Natural killer cell (primary cell): Measurements from ENCODE around the gene VGLL2. TPM values are rescaled to one million over a fixed set of nuclear protein-coding genes. Genes with fewer than 3 reads are reported as not detected.

Source experiments
- ATAC-seq, 3 donors: fragments of 150-1000 bp in 2 of 3; fragments of 200-7000 bp in 1 of 3; cut with Tn5 transposase; 1 replicate in 1 of 3; 2 replicates in 2 of 3; pipeline ENCODE4 v1.10.0; 2021; ENCODE audit warnings: mild to moderate bottlenecking in 2 of 3, moderate library complexity in 2 of 3
- DNase-seq, 2 donors: peaks; one replicate each; pipeline versions ENCODE4 v3.0.0 to v3.0.0-alpha.2; 2013 to 2021; ENCODE audit warnings: mixed read lengths in 1 of 2
- H3K27ac ChIP-seq: one replicate; pipeline ENCODE4 v1.5.1; 2013; ENCODE audit warnings: mild to moderate bottlenecking, low read length
- H3K27me3 ChIP-seq: one replicate; pipeline ENCODE4 v1.6.1; 2013; ENCODE audit warnings: low read length; ENCODE audit not compliant: control insufficient read depth, insufficient read depth
- H3K36me3 ChIP-seq: one replicate; pipeline ENCODE4 v1.6.1; 2013; ENCODE audit warnings: low read length; ENCODE audit not compliant: control insufficient read depth, insufficient read depth
- H3K4me1 ChIP-seq: one replicate; pipeline ENCODE4 v1.6.1; 2013; ENCODE audit warnings: low read length; ENCODE audit not compliant: control insufficient read depth, insufficient read depth
- H3K4me3 ChIP-seq: one replicate; pipeline ENCODE4 v1.5.1; 2013; ENCODE audit warnings: low read length
- H3K9me3 ChIP-seq: one replicate; pipeline ENCODE4 v1.6.1; 2013; ENCODE audit warnings: low read length; ENCODE audit not compliant: control insufficient read depth, insufficient read depth
- H3K27ac Mint-ChIP-seq, 2 donors: one replicate each; pipeline ENCODE4 v1.8.0; 2022; ENCODE audit warnings: mild to moderate bottlenecking in 2 of 2, mixed read lengths in 2 of 2, moderate library complexity in 1 of 2
- H3K27me3 Mint-ChIP-seq, 2 donors: one replicate each; pipeline ENCODE4 v1.8.0; 2022; ENCODE audit warnings: low read depth in 2 of 2, mixed read lengths in 2 of 2
- H3K36me3 Mint-ChIP-seq: one replicate; pipeline ENCODE4 v1.8.0; 2022; ENCODE audit warnings: mixed read lengths
- H3K4me1 Mint-ChIP-seq, 2 donors: one replicate each; pipeline ENCODE4 v1.8.0; 2022; ENCODE audit warnings: mixed read lengths in 2 of 2
- H3K4me3 Mint-ChIP-seq: one replicate; pipeline ENCODE4 v1.8.0; 2022; ENCODE audit warnings: mild to moderate bottlenecking, moderate library complexity, mixed read lengths
- H3K9me3 Mint-ChIP-seq, 2 donors: one replicate each; pipeline ENCODE4 v1.8.0; 2022; ENCODE audit warnings: mixed read lengths in 2 of 2
- WGBS: methylation state at CpG from one replicate; pipeline ENCODE4 v1.1.7; 2013; ENCODE audit warnings: missing lambda C conversion rate; ENCODE audit not compliant: insufficient coverage; 5-methylcytosine and 5-hydroxymethylcytosine counted together
- intact Hi-C: fragments of 100-400 bp; cut with micrococcal nuclease; formaldehyde crosslinking; loops from one replicate; pipeline ENCODE4 v1.14.2; 2022
- total RNA-seq, 4 donors: library from RNA; stranded (reverse); fragments of 120-200 nt in 1 of 4; gene quantifications; one replicate each; pipeline versions ENCODE4 v1.2.3 to v1.2.4, GENCODE V29; 2013 to 2022
- TF ChIP-seq, protein P1 (sequence below): fragments of 200-600 bp; IDR thresholded peaks from one replicate; pipeline ENCODE4 v1.8.0; 2022; ENCODE audit warnings: antibody characterized with exemption

The VGLL2 gene
- total RNA-seq, 3 donors from 2014 or later (not counting 1 experiment from before 2014, with no cell fraction given), result not detected

DNA sequence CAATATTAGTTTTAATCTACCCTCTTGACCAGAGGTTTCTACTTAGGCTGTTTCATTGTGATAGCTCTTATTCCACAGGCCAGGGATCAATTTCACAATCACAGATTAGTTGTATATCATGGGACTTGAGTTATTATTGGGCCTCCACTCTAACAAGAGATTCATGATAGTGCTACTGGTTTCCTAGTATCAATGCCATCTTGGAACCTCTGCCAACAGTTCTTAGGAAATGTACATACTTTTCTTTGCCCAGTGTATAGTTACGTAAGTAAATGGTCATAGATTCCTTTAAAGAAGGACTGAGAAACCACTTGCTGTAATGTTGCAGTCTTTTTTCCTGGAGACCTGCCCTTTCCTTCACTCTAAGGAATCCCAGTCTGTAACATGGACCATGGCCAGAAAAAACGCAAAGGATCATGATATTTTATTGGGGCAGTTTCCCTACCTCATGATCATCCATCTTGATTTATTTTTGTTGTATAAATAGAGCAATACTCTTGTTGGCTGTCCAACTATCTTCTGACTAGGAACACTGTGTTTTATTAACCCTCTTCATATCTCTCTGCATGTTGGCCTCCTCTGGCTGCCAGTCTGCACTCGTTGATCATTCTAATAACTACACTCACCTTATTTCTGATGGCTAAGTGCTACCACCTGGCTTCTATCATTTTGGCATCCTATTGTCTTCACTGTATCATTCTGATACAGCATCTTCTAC lies 38.0 kb upstream of the VGLL2 start:
- Mint-ChIP-seq H3K36me3 (no peaks in the 10 kb centered on the region), H3K4me1 (no peaks in the 10 kb centered on the region), H3K27me3 (no peaks in the 10 kb centered on the region), H3K4me3 (no peak overlapping the region), H3K9me3 (peaks cover 2 to 10% of the 10 kb centered on the region in 2 donors), H3K27ac (no peak overlapping the region)
- WGBS, result 89% methylated on average over 2 of the region's 3 CpGs
- ATAC-seq (no peak), DNase-seq (no peak)
- Histone ChIP-seq H3K27me3 (no peaks in the 10 kb centered on the region), H3K4me3 (no peak overlapping the region), H3K9me3 (no peaks in the 10 kb centered on the region), H3K27ac (no peak overlapping the region), H3K36me3 (no peaks in the 10 kb centered on the region), H3K4me1 (no peaks in the 10 kb centered on the region)
- intact Hi-C loops, result no loop called here
- TF ChIP-seq, protein P1, sequence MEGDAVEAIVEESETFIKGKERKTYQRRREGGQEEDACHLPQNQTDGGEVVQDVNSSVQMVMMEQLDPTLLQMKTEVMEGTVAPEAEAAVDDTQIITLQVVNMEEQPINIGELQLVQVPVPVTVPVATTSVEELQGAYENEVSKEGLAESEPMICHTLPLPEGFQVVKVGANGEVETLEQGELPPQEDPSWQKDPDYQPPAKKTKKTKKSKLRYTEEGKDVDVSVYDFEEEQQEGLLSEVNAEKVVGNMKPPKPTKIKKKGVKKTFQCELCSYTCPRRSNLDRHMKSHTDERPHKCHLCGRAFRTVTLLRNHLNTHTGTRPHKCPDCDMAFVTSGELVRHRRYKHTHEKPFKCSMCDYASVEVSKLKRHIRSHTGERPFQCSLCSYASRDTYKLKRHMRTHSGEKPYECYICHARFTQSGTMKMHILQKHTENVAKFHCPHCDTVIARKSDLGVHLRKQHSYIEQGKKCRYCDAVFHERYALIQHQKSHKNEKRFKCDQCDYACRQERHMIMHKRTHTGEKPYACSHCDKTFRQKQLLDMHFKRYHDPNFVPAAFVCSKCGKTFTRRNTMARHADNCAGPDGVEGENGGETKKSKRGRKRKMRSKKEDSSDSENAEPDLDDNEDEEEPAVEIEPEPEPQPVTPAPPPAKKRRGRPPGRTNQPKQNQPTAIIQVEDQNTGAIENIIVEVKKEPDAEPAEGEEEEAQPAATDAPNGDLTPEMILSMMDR, result no peak

DNA sequence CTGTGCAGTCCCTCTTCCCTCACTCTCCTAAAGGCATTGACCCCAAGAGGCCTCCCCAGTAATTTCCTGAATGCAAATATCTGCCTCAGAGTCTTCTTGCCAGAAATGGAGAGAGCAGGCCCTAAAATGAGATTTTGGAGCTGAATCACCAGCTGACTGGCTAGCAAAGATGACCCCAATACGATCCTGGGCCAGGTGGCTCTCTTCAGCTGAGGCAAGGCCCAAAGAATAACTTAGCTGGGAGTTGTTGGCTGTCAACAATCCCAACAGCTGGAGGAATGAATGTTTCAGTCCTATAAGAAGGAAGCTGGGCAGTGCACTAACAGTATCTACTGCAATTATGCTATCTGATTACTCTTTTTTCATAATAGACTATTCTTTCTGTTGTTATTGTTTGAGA lies 37.2 kb upstream of the VGLL2 start:
- H3K36me3 ChIP-seq, result no peaks in the 10 kb centered on the region
- 67% methylated on average over 1 of the region's 1 CpG for WGBS
- intact Hi-C loops, result no loop called here
- Mint-ChIP-seq H3K4me1 (no peaks in the 10 kb centered on the region), H3K36me3 (no peaks in the 10 kb centered on the region), H3K9me3 (peaks cover 2 to 10% of the 10 kb centered on the region in 2 donors), H3K4me3 (no peak overlapping the region), H3K27me3 (no peaks in the 10 kb centered on the region), H3K27ac (no peak overlapping the region)
- ATAC-seq, result no peak
- H3K27me3 ChIP-seq, result no peaks in the 10 kb centered on the region
- H3K9me3 ChIP-seq, result no peaks in the 10 kb centered on the region
- DNase-seq, result no peak
- H3K4me3 ChIP-seq, result no peak overlapping the region
- no peaks in the 10 kb centered on the region for H3K4me1 ChIP-seq
- H3K27ac ChIP-seq, result no peak overlapping the region
- TF ChIP-seq, protein P1, result no peak

DNA sequence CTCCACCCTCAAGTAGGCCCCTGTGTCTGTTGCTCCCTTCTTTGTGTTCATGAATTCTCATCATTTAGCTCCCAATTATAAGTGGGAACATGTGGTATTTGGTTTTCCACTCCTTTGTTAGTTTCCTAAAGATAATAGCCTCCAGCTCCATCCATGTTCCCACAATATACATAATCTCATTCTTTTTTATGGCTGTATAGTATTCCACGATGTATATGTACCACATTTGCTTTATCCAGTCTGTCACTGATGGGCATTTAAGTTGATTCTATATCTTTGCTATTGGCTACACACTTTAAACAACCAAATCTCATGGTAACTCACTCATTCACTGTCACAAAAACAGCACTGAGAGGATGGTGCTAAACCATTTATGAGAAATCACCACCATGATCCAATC lies 35.5 kb upstream of the VGLL2 start:
- WGBS, result 73% methylated on average over 1 of the region's 1 CpG
- Histone ChIP-seq H3K27ac (no peak overlapping the region), H3K9me3 (no peaks in the 10 kb centered on the region), H3K27me3 (no peaks in the 10 kb centered on the region), H3K4me3 (no peak overlapping the region), H3K36me3 (no peaks in the 10 kb centered on the region), H3K4me1 (no peaks in the 10 kb centered on the region)
- TF ChIP-seq, protein P1, result no peak
- no peak for ATAC-seq
- no peaks in the 10 kb centered on the region for H3K4me1 Mint-ChIP-seq
- no peak overlapping the region for H3K27ac Mint-ChIP-seq
- no peaks in the 10 kb centered on the region for H3K27me3 Mint-ChIP-seq
- no peak for DNase-seq
- intact Hi-C loops, result no loop called here
- H3K4me3 Mint-ChIP-seq, result no peak overlapping the region
- no peaks in the 10 kb centered on the region for H3K36me3 Mint-ChIP-seq
- H3K9me3 Mint-ChIP-seq, result peaks cover 2 to 8% of the 10 kb centered on the region in 2 donors

DNA sequence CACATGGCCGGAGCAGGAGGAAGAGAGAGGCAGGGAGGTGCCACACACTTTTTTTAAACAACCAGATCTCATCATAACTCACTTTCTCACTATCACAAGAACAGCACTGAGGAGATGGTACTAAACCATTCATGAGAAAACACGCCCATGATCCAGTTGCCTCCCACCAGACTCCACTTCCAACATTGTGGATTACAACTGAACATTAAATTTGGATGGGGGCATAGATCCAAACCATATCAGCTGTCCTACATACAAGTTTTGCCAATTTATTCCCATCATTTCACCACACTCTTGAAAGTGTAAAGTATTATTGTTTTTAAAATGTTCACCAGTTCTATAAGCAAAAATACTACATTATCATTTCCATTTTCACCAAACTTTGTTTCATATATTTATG lies 33.9 kb upstream of the VGLL2 start:
- H3K4me1 ChIP-seq, result no peaks in the 10 kb centered on the region
- no peak for ATAC-seq

More for the DNA sequence above, 33.9 kb upstream of the VGLL2 start:
- no peak overlapping the region for H3K4me3 ChIP-seq
- Mint-ChIP-seq H3K9me3 (peaks cover 2 to 5% of the 10 kb centered on the region in 2 donors), H3K4me3 (no peak overlapping the region), H3K36me3 (no peaks in the 10 kb centered on the region), H3K27ac (no peak overlapping the region), H3K27me3 (no peaks in the 10 kb centered on the region), H3K4me1 (no peaks in the 10 kb centered on the region)
- TF ChIP-seq, protein P1, result no peak
- 67% methylated on average over 2 of the region's 2 CpGs for WGBS
- H3K9me3 ChIP-seq, result no peaks in the 10 kb centered on the region
- intact Hi-C loops, result no loop called here
- no peak for DNase-seq
- no peaks in the 10 kb centered on the region for H3K36me3 ChIP-seq
- no peak overlapping the region for H3K27ac ChIP-seq
- no peaks in the 10 kb centered on the region for H3K27me3 ChIP-seq
